NCI-H2196 treated with DMSO at 0.1 percent for 48 hours (cell line): ENCODE measurements around the gene PARVA.

ENCODE experiments used
- DNase-seq: peaks from one replicate; lab custom pipeline; 2025; ENCODE audit not compliant: unreplicated experiment; lab: John Stamatoyannopoulos, UW

The PARVA gene

DNA sequence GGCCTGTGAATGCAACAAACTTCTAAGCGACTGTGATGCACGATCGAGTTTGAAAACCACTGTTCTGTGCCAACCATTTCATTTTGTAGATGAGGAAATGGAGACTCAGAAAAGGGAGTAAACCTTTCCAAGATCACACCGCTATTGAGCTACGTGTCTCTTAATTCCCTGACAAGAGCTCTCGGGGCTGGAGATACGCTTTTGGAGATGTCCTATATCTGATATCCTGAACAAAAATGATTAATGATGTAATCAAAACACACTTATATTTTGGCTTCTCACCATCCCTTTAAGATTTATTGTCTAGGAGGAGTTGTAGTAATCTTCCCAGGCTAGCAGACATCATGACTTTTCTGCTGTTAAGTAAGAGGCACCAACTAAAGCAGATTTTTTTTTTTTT is 1.7 kb upstream of the PARVA start:
- DNase-seq, result no peak

DNA sequence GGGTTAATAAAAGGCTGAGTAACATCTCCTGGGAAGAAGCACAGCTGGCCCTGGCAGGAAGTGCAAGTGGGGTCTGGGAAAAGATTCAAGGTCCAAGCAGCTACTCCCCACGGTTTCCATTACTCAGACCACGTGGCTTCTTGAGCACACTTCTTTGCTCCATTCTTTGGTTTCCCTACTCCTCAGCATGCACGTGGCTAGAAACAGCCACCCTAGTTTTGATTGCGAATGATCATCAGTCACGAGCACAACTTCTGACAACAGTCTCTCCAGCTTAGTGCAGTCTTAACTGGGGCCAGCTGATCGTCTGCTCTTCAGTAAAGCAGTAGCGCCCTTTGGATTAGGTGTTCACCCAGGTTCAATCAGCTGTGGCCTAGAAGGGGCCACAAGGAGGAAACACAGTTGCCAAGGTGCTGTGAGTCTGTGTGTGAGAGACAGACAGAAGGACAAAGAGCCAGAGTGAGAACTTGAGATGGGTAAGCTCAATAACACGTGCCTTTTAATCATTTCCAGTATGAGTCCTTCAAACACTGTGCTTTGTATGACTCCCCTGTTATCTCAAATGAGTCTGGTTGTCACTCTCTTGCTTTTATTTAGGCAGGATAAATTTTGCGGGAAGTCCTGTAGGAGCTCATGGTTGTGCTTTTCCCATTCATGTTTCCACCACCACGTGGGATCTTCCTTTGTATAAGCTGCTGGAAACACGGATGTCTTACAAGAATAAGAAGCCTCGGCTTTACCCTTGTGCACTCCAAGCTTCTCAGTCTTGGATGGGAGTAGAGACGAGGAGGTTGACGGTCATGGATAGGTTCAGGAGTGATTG is 901 bp upstream of the PARVA start:
- DNase-seq, result no peak

DNA sequence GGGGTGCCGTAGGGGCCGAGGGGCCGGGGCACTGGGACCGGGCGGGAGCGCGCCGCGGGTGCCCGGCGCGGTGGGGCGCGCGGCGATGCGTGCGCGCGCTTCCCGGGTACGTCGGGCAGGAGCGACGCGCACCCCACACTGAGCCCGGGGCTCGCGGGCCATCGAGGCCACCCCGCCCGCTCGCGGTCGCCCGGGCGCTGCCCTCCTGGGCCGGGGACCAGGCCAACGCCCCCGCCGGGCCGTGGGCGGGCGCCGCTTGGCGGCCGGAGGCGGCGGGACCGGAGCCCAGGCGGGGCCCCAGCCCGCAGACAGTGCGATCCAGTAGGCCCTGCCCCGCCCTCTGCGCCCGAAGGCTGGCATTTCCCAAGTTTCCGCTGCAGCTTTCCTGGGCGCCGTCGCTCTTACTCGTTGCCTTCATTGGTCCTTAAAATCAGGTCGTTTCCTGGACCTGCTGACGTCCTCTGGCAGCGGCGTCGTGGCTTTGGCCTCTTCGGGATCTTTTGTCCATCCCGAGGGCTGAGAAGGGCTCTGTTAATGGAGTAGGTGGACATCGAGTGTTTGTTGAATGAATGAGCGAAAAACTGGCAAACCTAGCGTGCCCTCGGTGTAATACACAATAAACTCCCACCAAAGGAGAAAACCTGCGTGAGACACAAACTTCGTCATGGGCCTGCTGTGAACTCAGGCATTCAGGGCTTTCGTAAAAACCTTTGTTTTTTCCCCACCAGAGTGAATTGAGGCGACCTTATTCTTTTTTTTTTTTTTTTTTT is 638 bp downstream of the PARVA start:
- DNase-seq, result peak; percentile 23

DNA sequence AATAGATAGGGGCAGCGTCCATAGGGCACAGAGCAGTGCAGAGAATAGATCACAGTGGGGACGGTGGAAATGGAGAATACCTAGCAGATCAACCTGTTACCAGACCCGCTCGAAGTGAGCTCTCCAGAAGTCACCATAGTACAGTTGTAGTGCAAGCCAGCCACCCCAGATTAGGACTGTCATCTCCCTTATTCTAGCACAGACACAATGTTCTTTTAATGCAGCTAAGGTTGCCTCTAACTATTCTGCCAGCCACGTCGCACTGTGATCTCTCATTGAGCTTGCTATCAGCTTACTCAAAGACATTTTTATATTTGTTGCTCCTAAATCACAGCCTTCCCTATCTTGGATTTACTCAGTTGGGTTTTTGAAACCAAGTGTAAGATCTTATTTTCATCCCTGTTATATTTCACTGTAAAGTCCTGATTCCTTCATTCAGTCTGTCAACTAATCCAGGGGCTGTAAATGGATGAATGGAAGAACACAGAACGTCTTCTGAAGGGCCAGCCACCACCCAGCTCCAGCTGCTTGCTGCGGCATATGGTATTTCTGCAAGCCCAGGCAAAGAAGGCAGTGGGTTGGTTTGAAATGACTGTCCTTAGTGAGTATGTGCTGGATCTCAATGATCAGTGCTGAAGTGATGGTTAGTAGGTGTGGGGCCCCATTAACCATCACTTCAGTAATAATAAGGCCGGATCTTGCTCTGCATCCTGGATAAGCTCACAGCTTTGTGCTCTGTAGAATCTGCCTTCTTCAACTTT is 3.4 kb downstream of the PARVA start:
- no peak for DNase-seq

DNA sequence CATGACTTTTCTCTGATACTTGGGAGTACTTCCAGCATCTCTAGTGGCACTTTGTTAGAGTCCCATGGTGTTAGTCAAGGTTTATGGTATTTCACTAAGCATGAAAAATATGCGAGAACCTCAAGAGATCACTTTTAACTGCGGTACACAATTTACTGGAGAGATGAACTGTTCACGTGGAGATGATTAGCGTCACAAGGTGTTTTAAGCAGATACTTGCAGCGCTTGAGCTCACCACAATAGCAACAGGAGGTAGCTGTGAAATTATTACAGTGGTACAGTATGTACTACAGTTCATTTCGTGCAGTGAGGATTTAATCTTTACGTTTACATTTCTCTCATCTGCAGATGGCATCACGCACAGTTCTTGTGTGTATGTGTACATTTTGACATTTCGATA is 4.5 kb downstream of the PARVA start:
- no peak for DNase-seq

DNA sequence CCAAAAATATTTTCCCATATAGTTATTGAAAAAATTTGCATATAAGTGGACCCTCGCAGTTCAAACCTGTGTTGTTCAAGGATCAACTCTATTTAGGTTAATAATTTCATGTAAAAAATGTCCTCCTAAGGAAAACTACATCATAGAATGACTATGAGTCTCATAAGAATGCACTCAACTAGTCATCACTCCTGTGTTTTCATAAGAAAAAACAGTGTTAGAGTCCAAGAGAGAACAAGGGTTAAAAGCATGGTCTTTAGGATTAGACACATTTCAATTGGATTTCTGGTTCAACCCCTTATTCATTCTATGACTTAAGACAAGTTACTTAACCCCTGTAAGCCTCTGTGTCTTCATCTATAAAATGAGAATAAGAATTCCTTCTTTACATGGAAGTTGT is 5.1 kb downstream of the PARVA start:
- no peak for DNase-seq

DNA sequence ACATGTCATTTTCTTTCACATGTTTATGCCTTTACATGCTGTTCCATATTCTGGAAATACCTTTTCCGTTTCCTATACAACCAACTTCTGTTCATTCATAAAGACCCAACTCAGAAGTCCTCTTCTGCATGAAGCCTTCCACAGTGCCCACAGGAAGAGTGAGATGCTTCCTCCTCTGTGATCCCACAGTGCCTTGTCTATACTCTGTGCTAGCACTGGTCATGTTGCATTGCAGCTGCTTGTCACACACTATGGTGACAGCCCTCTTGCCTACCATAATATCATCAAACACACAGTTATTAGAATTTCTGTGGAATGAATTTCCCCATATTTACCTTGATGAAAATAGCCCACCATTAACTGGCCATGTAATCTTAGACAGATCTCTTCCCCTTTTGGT is 8.9 kb downstream of the PARVA start:
- no peak for DNase-seq

DNA sequence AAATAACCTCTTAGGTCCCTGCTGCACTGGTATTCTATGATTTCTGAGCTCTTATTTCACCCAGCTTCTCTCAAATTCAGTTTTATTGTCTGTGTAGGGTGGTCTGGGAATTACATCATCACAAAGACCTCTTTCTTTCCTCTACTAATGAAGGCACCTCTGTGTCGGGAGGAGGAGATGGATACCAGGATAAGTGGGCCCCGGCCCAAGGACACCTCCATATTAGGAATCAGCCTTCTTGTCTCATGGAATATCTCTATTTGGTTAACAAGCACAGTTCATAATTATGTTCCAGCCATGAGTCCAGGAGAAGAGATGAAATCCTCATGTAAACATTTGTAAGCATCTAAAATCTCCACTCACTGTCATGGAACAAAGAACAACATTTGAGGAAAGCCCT is 9.4 kb downstream of the PARVA start:
- no peak for DNase-seq

DNA sequence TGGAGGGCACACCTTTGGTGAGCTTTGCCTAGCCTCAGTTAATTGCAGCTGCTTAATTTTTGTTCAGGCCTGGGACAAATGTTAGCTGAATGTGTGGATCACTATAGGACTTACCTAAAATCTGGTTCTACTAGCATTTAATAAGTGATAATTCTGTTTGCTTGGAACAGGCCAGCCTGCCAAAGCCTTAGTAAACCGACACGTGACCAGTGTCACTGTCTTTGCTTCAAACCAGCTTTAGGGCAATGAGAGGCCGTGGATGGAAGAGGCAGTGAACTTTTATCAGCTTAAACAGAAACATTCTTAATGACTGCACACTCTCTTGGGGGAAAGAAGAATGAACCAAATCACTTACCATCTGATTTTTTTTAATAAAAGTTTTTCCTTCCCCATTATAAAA is 10.8 kb downstream of the PARVA start:
- DNase-seq, result no peak

DNA sequence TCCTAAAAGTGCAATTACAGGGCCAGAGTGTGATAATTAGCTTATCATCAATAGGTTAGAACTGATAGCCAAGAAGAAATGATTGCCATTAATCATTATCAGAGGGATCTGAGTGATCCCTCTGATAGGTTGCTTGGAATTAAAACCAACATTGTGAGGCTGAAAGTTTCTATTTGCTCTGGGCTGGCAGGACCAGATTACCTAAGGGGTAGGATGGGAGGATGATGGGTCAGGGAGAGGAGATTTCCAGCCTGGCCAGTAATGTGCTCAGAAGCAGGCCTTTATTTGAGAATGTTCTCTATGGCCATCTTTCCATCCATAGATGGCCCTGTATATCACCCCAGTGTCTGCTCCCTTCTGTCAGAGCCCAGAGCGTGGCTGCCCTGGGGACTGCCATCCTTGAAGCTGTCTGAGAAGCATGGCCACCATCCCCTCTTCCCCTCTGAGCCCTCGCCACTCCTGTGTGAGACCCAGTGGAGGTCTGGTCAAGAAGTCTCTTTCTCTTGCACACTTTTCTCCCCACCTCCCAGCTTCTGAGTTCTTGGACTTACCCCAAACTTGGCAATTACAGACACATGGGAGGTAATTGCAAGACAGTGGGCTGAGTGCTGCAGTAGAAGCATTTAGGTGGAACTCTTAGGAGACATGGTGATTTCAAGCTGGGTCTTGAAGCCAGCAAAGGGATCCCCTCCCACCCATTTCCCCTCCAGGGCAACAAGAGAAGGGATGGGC is 11.7 kb downstream of the PARVA start:
- no peak for DNase-seq

DNA sequence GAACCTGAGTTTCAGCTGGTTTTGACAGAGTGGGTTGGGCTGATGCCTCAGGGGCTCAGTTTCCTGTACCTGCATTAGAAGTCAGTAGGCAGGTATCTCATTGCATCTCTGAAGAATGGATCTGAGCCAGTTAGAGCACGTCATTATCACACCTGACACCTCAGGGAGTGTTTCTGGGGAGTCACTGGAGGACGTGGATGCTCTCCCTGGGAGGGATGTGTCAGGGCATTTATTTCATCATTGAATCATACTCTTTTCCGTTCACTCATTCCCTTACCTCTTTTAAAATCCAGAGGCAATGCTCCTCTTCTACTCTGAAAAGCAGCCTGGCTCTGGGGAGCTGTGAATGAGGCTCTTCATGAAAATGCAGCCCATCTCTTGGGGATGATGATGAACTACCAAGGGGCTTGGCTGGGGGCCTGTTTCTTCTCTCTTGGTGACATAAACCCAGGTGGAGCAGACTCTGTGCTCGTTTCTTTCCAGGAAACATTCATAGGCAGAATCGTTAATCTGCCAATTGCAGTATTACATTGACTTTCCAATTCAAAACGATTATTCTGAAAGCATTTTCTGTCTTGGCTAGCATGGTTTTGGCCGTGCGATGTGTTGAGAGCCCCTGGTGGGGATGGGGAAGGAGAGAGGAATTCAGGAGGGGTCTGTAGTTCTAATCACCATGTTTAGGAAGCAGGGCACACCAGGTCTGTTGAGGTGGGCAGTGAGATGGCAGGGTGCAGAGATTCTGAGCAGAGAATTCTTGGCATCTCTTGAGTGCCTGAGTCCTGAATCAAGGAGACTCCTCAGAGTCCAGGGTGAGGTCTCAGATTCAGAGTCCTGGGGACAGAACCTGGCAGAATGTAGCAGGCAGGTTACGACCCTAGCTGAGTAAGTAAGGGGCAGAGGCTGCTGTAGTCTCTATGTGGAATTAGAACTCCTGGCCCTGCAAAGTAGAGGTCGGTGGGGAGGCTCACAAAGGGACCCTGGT is 12.6 kb downstream of the PARVA start:
- DNase-seq, result no peak

DNA sequence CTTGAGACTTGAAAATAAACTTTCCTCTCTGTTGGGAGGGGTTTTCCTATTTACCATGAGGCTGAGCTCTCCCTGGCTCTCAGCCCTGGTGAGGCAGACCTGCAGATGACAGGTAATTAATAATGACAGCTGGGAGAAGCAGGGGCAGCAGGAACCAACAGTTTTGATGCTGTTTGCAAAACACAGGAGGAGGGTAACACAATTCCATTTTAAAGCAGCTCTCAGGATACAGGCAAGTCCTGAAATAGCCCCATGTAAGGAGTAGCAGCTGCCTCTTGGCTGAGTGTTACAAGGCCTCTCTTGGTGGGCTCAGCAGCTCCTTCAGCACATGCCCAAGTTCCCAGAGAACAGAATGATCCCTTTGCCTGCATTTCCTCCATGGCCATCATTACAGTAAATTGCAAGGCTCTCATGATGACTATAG is 13.3 kb downstream of the PARVA start:
- DNase-seq, result no peak

DNA sequence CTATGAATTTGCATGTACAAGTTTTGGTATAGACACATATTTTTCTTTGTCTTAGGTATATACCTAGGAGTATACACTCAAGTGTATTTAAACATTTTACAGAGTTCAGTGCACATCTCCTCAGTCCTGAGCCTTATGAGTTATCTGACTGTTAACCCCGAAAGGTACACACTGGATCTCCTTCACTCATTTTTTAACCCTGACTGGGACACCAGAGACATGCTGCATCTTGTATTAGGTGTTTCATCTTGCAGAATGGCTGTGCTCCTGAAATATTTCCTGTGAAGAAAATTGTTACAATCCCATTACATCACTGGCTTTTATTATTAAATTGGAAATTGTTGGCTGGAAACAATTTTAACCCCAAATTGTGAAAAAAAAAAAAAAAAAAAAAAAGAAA is 15.3 kb downstream of the PARVA start:
- DNase-seq, result no peak

DNA sequence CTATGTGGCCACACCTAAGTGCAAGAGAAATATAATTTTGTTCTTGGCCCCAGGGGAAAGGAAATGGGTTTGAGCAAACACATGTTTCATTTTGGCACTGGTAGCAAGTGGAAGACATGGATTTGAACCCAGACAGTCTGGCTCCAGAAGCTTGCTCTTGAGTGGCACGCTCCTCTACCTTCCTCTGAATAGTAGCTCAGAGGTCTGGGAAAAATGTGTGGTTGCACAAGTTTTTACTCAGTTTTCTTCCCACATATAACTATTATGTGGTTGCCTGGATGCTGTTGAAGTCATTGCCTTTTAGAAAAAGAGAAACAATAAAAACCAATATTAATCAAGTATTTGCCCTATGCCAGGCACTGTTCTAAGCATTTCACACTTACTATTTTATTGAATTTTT is 16.3 kb downstream of the PARVA start:
- no peak for DNase-seq

DNA sequence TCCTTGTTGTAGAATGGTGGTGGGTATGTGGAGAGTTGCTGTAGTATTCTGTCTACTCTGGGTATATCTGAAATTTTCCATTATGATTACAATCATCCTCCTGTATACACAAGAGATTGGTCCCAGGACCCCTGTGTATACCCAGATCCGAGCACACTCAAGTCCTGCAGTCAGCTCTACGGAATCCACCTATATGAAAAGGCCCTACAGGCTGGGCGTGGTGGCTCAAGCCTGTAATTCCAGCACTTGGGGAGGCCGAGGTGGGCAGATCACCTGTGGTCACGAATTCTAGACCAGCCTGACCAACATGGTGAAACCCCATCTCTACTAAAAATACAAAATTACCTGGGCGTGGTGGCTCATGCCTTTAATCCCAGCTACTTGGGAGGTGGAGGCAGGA is 17.2 kb downstream of the PARVA start:
- no peak for DNase-seq

DNA sequence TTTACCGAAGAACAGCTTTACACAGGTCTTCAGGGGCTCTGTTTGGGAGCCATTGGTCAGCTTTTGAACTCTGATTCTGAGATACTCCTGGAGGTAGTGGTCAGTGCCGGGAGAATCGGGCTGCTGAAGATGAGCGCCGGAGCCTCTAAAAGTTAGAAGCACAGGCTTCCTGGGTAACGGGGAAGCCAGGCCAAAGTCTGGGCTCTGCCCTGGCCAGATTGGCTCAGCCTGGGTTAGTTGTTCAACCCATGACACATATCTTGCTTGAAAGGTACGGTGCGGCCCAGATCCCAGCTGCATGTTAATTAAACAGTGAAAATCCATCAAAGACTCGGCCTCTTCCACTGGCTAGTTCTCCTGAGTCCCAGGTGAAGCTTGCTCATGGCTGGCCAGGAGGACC is 18.0 kb downstream of the PARVA start:
- DNase-seq, result no peak

DNA sequence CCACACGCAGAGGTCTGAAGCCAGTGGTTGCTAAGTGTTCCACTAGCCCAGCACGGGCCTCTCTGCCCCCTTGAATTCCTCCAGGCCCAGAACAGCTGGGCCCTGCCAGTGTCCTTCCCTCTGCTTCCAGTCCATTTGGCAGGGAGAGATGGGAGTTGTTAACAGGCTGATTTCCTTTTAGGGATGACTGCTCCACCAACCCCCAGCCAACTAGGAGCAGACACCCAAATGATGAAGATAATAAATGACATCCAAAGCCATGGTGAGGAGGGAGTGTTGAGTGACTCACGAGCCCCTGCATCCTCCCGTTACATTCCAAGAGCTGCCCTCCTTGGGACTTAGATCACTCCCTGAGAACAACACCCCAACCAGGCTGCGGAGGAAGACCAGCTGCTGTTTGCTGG is 20.6 kb downstream of the PARVA start:
- no peak for DNase-seq

DNA sequence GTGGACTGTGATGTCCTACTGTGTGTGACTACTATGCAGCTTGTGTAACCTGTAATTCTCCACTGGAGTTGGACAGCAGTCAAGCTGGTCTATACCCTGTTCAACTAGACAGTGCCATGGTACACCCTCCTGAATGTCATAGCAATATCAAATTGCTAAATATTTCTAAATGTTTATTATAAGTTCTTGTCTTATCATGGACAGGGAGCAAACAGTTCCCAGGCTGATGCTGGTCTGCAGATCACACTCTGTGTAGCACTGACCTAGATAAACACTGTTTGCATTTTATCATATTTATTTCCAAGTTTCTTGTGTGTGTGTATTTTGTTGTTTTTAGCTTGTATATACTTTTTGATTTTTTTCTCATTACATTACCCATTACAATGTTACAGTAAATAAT is 22.0 kb downstream of the PARVA start:
- no peak for DNase-seq

DNA sequence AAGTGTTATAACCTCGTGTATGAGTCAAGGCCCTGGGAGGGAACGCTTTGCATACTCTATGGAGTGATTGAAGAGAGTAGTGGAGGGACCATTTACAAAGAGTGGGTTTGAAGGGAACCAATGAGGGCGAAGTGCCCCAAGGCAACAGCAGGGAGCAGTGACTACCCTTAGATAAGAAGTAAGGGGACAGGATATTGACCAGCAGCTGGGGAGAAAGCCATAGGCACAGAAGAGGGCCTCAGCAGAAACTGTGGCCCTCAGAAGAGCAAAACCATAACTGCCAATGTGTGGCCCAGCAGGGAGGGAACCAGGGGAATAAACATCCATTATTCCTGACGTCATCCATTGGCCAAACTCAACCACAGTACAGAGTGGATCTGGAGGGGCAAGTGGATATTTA is 24.7 kb downstream of the PARVA start:
- DNase-seq, result no peak

DNA sequence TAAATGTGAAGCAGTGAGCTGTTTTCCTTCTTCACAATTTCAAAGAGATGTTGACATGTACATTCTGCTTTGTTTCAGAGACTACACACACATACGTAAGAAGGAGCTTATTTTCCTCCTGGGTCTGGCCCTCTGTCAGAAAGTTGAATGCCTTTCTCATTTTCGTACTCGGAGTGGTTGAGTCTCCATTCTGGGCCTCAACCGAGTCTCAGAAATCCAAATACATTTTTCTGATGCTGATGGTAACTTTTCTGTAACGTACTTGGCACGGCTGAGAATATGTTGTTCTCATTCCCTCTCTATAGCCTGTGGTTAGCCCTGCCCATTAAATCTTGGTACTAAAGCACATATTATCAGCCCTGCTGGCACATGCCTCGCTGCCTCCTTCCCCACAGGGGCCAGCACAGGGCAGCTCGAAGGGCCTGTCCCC is 25.3 kb downstream of the PARVA start:
- DNase-seq, result no peak
